Neural crest cell (in vitro differentiated cells): ENCODE results near the gene COL25A1. TPM values are rescaled to one million over a fixed set of nuclear protein-coding genes. Genes with fewer than 3 reads are reported as not detected.

Experiments
- DNase-seq: peaks from one replicate; pipeline ENCODE4 v3.0.0; 2021; ENCODE audit warnings: low read depth, mixed read lengths, low spot score
- H3K27ac Mint-ChIP-seq: one replicate; pipeline ENCODE4 v1.8.0; 2021; ENCODE audit warnings: mild to moderate bottlenecking, mixed read lengths; ENCODE audit not compliant: unreplicated experiment
- H3K27me3 Mint-ChIP-seq: 2 replicates; pipeline ENCODE4 v1.8.0; 2021; ENCODE audit warnings: low read depth, mild to moderate bottlenecking, mixed read lengths
- H3K36me3 Mint-ChIP-seq: 2 replicates; pipeline ENCODE4 v1.8.0; 2021; ENCODE audit warnings: low read depth, mild to moderate bottlenecking, mixed read lengths
- H3K4me1 Mint-ChIP-seq: 2 replicates; pipeline ENCODE4 v1.8.0; 2021; ENCODE audit warnings: mixed read lengths
- H3K4me3 Mint-ChIP-seq: one replicate; pipeline ENCODE4 v1.8.0; 2021; ENCODE audit warnings: mild to moderate bottlenecking, mixed read lengths
- H3K9me3 Mint-ChIP-seq: 2 replicates; pipeline ENCODE4 v1.8.0; 2021; ENCODE audit warnings: mixed read lengths
- CTCF ChIP-seq: fragments of 200-600 bp; sonication (generic); conservative IDR thresholded peaks from 2 replicates; pipeline ENCODE4 v1.5.0; 2021; ENCODE audit warnings: antibody characterized with exemption, mild to moderate bottlenecking
- total RNA-seq: library from RNA; stranded (reverse); gene quantifications from 2 replicates; pipeline ENCODE4 v1.2.1, GENCODE V29; 2021

Gene COL25A1
- total RNA-seq, 1 donor from 2014 or later, result 39.3 TPM

- Mint-ChIP-seq H3K4me3 (no peak overlapping the region), H3K9me3 (peaks cover 12% of the 10 kb centered on the region), H3K4me1 (peaks cover 4% of the 10 kb centered on the region), H3K36me3 (peaks cover 18% of the 10 kb centered on the region), H3K27ac (no peak overlapping the region), H3K27me3 (no peaks in the 10 kb centered on the region)
- TF ChIP-seq CTCF, result no peak
- no peak for DNase-seq
These were observed 71.1 kb downstream of the COL25A1 start for GRCh38 chr4:109231331-109231730.

GRCh38 chr4:109229028-109229427 lies 73.4 kb downstream of the COL25A1 start:
- H3K4me3 Mint-ChIP-seq, result no peak overlapping the region
- TF ChIP-seq CTCF, result no peak
- H3K27ac Mint-ChIP-seq, result no peak overlapping the region
- peaks cover 5% of the 10 kb centered on the region for H3K9me3 Mint-ChIP-seq
- H3K4me1 Mint-ChIP-seq, result peaks cover 4% of the 10 kb centered on the region
- H3K36me3 Mint-ChIP-seq, result peaks cover 7% of the 10 kb centered on the region
- H3K27me3 Mint-ChIP-seq, result no peaks in the 10 kb centered on the region
- no peak for DNase-seq

- no peaks in the 10 kb centered on the region for H3K9me3 Mint-ChIP-seq
- H3K27me3 Mint-ChIP-seq, result no peaks in the 10 kb centered on the region
- DNase-seq, result no peak
- H3K36me3 Mint-ChIP-seq, result no peaks in the 10 kb centered on the region
- H3K4me3 Mint-ChIP-seq, result no peak overlapping the region
- H3K27ac Mint-ChIP-seq, result no peak overlapping the region
- no peak for TF ChIP-seq CTCF
- peaks cover 27% of the 10 kb centered on the region for H3K4me1 Mint-ChIP-seq
These were observed 84.2 kb downstream of the COL25A1 start for GRCh38 chr4:109218288-109218687.

- Mint-ChIP-seq H3K27me3 (no peaks in the 10 kb centered on the region), H3K27ac (no peak overlapping the region), H3K36me3 (no peaks in the 10 kb centered on the region), H3K9me3 (no peaks in the 10 kb centered on the region), H3K4me3 (no peak overlapping the region), H3K4me1 (peaks cover 20% of the 10 kb centered on the region)
- TF ChIP-seq CTCF, result no peak
- DNase-seq, result no peak
These were observed 86.3 kb downstream of the COL25A1 start for GRCh38 chr4:109216085-109216696.

- no peaks in the 10 kb centered on the region for H3K36me3 Mint-ChIP-seq
- no peak overlapping the region for H3K4me3 Mint-ChIP-seq
- no peak overlapping the region for H3K27ac Mint-ChIP-seq
- DNase-seq, result no peak
- TF ChIP-seq CTCF, result no peak
- H3K9me3 Mint-ChIP-seq, result no peaks in the 10 kb centered on the region
- H3K27me3 Mint-ChIP-seq, result no peaks in the 10 kb centered on the region
- peaks cover 20% of the 10 kb centered on the region for H3K4me1 Mint-ChIP-seq
These were observed 87.0 kb downstream of the COL25A1 start for GRCh38 chr4:109215506-109215905.
